BJ (cell line): Measurements from ENCODE around the gene SLC27A1. TPM values are rescaled to one million over a fixed set of nuclear protein-coding genes. Genes with fewer than 3 reads are reported as not detected.
A peak's percentile ranks its signal among the peaks of the same experiment; 100 is the strongest.
"Not testable (repeated sequence)": the region's sequence is repeated elsewhere in the genome, so short reads cannot be mapped to it uniquely, and the experiment has no call there.

Source experiments
- CTCF ChIA-PET: fragments of 350-600 bp; formaldehyde crosslinking; extraction: SDS; loops from one replicate; lab custom pipeline; 2021; ENCODE audit warnings: antibody characterized with exemption, inconsistent platforms; lab: Yijun Ruan, JAX
- POLR2A ChIA-PET: fragments of 300-600 bp; sonication (Branson Sonifier 250); formaldehyde crosslinking; extraction: SDS; loops from one replicate; lab custom pipeline; 2021; ENCODE audit warnings: antibody characterized with exemption; lab: Charles Lee
- DNase-seq: peaks from one replicate; pipeline ENCODE4 v3.0.0-alpha.2; 2011; ENCODE audit warnings: low read depth
- H3K27me3 ChIP-seq: 2 replicates; pipeline ENCODE4 v1.6.0; 2011; ENCODE audit warnings: low read length; ENCODE audit not compliant: control insufficient read depth, insufficient read depth
- H3K36me3 ChIP-seq: 2 replicates; pipeline ENCODE4 v1.5.1; 2011; ENCODE audit warnings: low read length; ENCODE audit not compliant: control insufficient read depth, insufficient read depth
- H3K4me3 ChIP-seq: 2 replicates; pipeline ENCODE4 v1.5.1; 2011; ENCODE audit warnings: low read depth, mild to moderate bottlenecking, control low read depth, low read length
- CTCF ChIP-seq: IDR thresholded peaks from 2 replicates; pipeline ENCODE4 v1.5.1; 2011; ENCODE audit warnings: low read depth, mild to moderate bottlenecking, control low read depth, inconsistent platforms, low read length, moderate library complexity; ENCODE audit not compliant: insufficient read depth
- polyA plus RNA-seq: library from polyadenylated mRNA; depleted of rRNA; stranded (reverse); fragments of >200 nt; gene quantifications from 2 replicates; pipeline ENCODE4 v1.2.3, GENCODE V29; 2011

The SLC27A1 gene
- polyA plus RNA-seq, 1 experiment, result 18.8 TPM

- TF ChIP-seq CTCF, result no peak
- H3K27me3 ChIP-seq, result no peaks in the 10 kb centered on the region
- ChIA-PET CTCF (interaction anchor here (1.0 to 3.3 kb wide), 2 partner anchors 8 to 25 kb away, joined by 4 to 17 read pairs; no protein-coding TSS in a partner anchor), POLR2A (no interaction called here)
- no peak for DNase-seq
- H3K36me3 ChIP-seq, result no peaks in the 10 kb centered on the region
- H3K4me3 ChIP-seq, result peak overlapping the region; percentile 91
Measured at GRCh38 chr19:17471410-17472125, 1.2 kb downstream of the SLC27A1 start.

- H3K27me3 ChIP-seq, result no peaks in the 10 kb centered on the region
- no peak for DNase-seq
- ChIA-PET CTCF (interaction anchor here (1.0 to 3.3 kb wide), 3 partner anchors 23 to 170 kb away, joined by 3 to 17 read pairs (median 3); no protein-coding TSS in a partner anchor), POLR2A (interaction anchor here (0.6 kb wide), 1 partner anchor 40 kb away, joined by 3 read pairs; no protein-coding TSS in a partner anchor)
- H3K36me3 ChIP-seq, result no peaks in the 10 kb centered on the region
- no peak overlapping the region for H3K4me3 ChIP-seq
- TF ChIP-seq CTCF, result no peak
Measured at GRCh38 chr19:17473041-17473440, 2.7 kb downstream of the SLC27A1 start.

GRCh38 chr19:17475011-17475540 lies 4.8 kb downstream of the SLC27A1 start:
- H3K27me3 ChIP-seq, H3K36me3 ChIP-seq, POLR2A ChIA-PET, DNase-seq, H3K4me3 ChIP-seq: not testable (repeated sequence)
- CTCF ChIA-PET, result interaction anchor here (1.0 to 2.3 kb wide), 5 partner anchors 8 to 98 kb away, joined by 3 to 9 read pairs (median 5); no protein-coding TSS in a partner anchor

- CTCF ChIA-PET, result interaction anchor here (1.0 to 2.3 kb wide), 5 partner anchors 9 to 98 kb away, joined by 3 to 9 read pairs (median 5); no protein-coding TSS in a partner anchor
- no peak for DNase-seq
- POLR2A ChIA-PET, result no interaction called here
- Histone ChIP-seq H3K27me3 (no peaks in the 10 kb centered on the region), H3K36me3 (no peaks in the 10 kb centered on the region), H3K4me3 (no peak overlapping the region)
- TF ChIP-seq CTCF, result no peak
Measured at GRCh38 chr19:17475541-17476115, 5.3 kb downstream of the SLC27A1 start.

GRCh38 chr19:17479325-17479791 lies 9.0 kb downstream of the SLC27A1 start:
- CTCF ChIA-PET, result interaction anchor here (0.6 to 3.5 kb wide), 7 partner anchors 8 to 98 kb away, joined by 3 to 14 read pairs (median 3); no protein-coding TSS in a partner anchor
- no peak for DNase-seq
- Histone ChIP-seq H3K36me3 (peaks cover 2% of the 10 kb centered on the region), H3K4me3 (no peak overlapping the region), H3K27me3 (no peaks in the 10 kb centered on the region)
- POLR2A ChIA-PET, result interaction anchor here (0.5 to 0.7 kb wide), 2 partner anchors 32 to 173 kb away, joined by 3 to 4 read pairs; partner anchors contain the start of gene PGLS
- no peak for TF ChIP-seq CTCF
